ENCODE measurements around the gene MISP. TPM values are rescaled to one million over a fixed set of nuclear protein-coding genes. Genes with fewer than 3 reads are reported as not detected.
"Not testable (repeated sequence)": the region's sequence is repeated elsewhere in the genome, so short reads cannot be mapped to it uniquely, and the experiment has no call there.

The MISP gene
- total RNA-seq, 2 donors from 2014 or later = 285 to 320 TPM

- Histone ChIP-seq H3K4me1 (no peaks in the 10 kb centered on the region), H3K27ac (no peak overlapping the region), H3K36me3 (no peaks in the 10 kb centered on the region), H3K27me3 (no peaks in the 10 kb centered on the region), H3K9me3 (no peaks in the 10 kb centered on the region), H3K4me3 (no peak overlapping the region), H3K9ac (ENCODE audit: low read depth in 2 of 2, low read length in 2 of 2) (no peak overlapping the region)
- no peak for DNase-seq
- no peak for TF ChIP-seq CTCF (IDR thresholded peaks at IDR 0.05)
- intact Hi-C loops (cut with DNase I) = no loop called here
Measured at GRCh38 chr19:741506-742131, 9.3 kb upstream of the MISP start.

- no peak overlapping the region for H3K27ac ChIP-seq
- H3K4me3 ChIP-seq = no peak overlapping the region
- no peaks in the 10 kb centered on the region for H3K36me3 ChIP-seq
- DNase-seq = no peak
- intact Hi-C loops (cut with DNase I) = no loop called here
- H3K4me1 ChIP-seq = no peaks in the 10 kb centered on the region
- H3K9me3 ChIP-seq = no peaks in the 10 kb centered on the region
- TF ChIP-seq CTCF (IDR thresholded peaks at IDR 0.05) = no peak
- no peaks in the 10 kb centered on the region for H3K27me3 ChIP-seq
- peak overlapping the region in 1 of 2 donors; percentile 22 for H3K9ac ChIP-seq (ENCODE audit: low read depth in 2 of 2, low read length in 2 of 2)
Measured at GRCh38 chr19:742540-743075, 8.3 kb upstream of the MISP start.

- H3K9me3 ChIP-seq = no peaks in the 10 kb centered on the region
- peak overlapping the region in 1 of 2 donors; percentile 22 for H3K9ac ChIP-seq (ENCODE audit: low read depth in 2 of 2, low read length in 2 of 2)
- intact Hi-C loops (cut with DNase I) = no loop called here
- no peaks in the 10 kb centered on the region for H3K27me3 ChIP-seq
- peak; percentile 79 for DNase-seq
- H3K27ac ChIP-seq = peak overlapping the region; percentile 32
- H3K4me3 ChIP-seq = no peak overlapping the region
- no peaks in the 10 kb centered on the region for H3K4me1 ChIP-seq
- TF ChIP-seq CTCF (IDR thresholded peaks at IDR 0.05) = no peak
- no peaks in the 10 kb centered on the region for H3K36me3 ChIP-seq
Measured at GRCh38 chr19:743168-743687, 7.7 kb upstream of the MISP start.

GRCh38 chr19:745138-745537 lies 5.8 kb upstream of the MISP start:
- H3K27ac ChIP-seq; H3K27me3 ChIP-seq; H3K9me3 ChIP-seq; intact Hi-C loops (cut with DNase I); H3K9ac ChIP-seq (ENCODE audit: low read depth in 2 of 2, low read length in 2 of 2); H3K36me3 ChIP-seq; H3K4me1 ChIP-seq; DNase-seq; H3K4me3 ChIP-seq: not testable (repeated sequence)

GRCh38 chr19:746208-746819 lies 4.6 kb upstream of the MISP start:
- intact Hi-C loops (cut with DNase I) = no loop called here
- Histone ChIP-seq H3K36me3 (no peaks in the 10 kb centered on the region), H3K27me3 (no peaks in the 10 kb centered on the region), H3K27ac (no peak overlapping the region), H3K4me3 (no peak overlapping the region), H3K4me1 (no peaks in the 10 kb centered on the region), H3K9me3 (no peaks in the 10 kb centered on the region), H3K9ac (ENCODE audit: low read depth in 2 of 2, low read length in 2 of 2) (no peak overlapping the region)
- no peak for DNase-seq
- no peak for TF ChIP-seq CTCF (IDR thresholded peaks at IDR 0.05)

- no peaks in the 10 kb centered on the region for H3K36me3 ChIP-seq
- no peaks in the 10 kb centered on the region for H3K9me3 ChIP-seq
- H3K4me1 ChIP-seq = no peaks in the 10 kb centered on the region
- H3K27ac ChIP-seq = no peak overlapping the region
- no peaks in the 10 kb centered on the region for H3K27me3 ChIP-seq
- no peak for TF ChIP-seq CTCF (IDR thresholded peaks at IDR 0.05)
- DNase-seq = no peak
- H3K9ac ChIP-seq (ENCODE audit: low read depth in 2 of 2, low read length in 2 of 2) = no peak overlapping the region
- intact Hi-C loops (cut with DNase I) = no loop called here
- H3K4me3 ChIP-seq = no peak overlapping the region
Measured at GRCh38 chr19:746956-747355, 4.0 kb upstream of the MISP start.
